Mononuclear cell (primary cell): ENCODE measurements around the gene ARAP2. TPM values are rescaled to one million over a fixed set of nuclear protein-coding genes. Genes with fewer than 3 reads are reported as not detected.
"Not testable (repeated sequence)": the region's sequence is repeated elsewhere in the genome, so short reads cannot be mapped to it uniquely, and the experiment has no call there.

ENCODE experiments used
- H3K27me3 ChIP-seq: 2 replicates; pipeline ENCODE4 v1.6.0; 2011; ENCODE audit warnings: low read length, control low read depth; ENCODE audit not compliant: insufficient read depth
- H3K4me1 ChIP-seq: 2 replicates; pipeline ENCODE4 v1.5.1; 2011; ENCODE audit warnings: mild to moderate bottlenecking, low read length, control low read depth; ENCODE audit not compliant: insufficient read depth
- H3K4me3 ChIP-seq: 2 replicates; pipeline ENCODE4 v1.5.1; 2011; ENCODE audit warnings: mild to moderate bottlenecking, low read length, moderate library complexity
- H3K9me3 ChIP-seq: 2 replicates; pipeline ENCODE4 v1.5.1; 2011; ENCODE audit warnings: low read depth, mild to moderate bottlenecking, control low read depth, low read length
- total RNA-seq: library from RNA; depleted of rRNA; stranded (reverse); fragments of >200 nt; gene quantifications from one replicate; pipeline ENCODE4 v1.2.3, GENCODE V29; 2012

Gene ARAP2
- total RNA-seq, 1 donor = 201 TPM

GRCh38 chr4:36187723-36188333, 56.5 kb downstream of the ARAP2 start:
- no peak overlapping the region for H3K4me3 ChIP-seq
- H3K9me3 ChIP-seq = no peaks in the 10 kb centered on the region
- peaks cover 21% of the 10 kb centered on the region for H3K4me1 ChIP-seq
- H3K27me3 ChIP-seq = no peaks in the 10 kb centered on the region

- H3K4me1 ChIP-seq = no peaks in the 10 kb centered on the region
- H3K27me3 ChIP-seq = no peaks in the 10 kb centered on the region
- H3K4me3 ChIP-seq = no peak overlapping the region
- no peaks in the 10 kb centered on the region for H3K9me3 ChIP-seq
Measured at GRCh38 chr4:36183665-36184393, 60.5 kb downstream of the ARAP2 start.

DNA sequence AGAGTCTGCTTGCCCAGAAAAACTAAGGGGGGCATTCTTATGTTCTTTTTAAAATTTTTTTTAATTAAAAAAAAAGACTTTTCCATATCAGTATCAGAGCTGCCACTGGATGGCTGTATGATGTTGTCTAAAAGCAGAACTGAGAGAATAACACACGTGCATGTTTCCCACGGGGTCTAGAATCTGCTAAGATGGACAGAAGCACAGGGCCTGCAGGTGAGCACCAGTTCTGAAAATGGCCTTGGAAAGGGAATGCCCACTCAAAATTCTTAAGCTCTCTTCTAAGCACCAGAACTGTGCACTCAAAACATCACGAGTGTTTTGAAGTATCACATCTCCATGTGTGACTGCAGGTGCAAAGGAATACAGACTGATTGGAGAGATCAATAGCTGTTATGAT, 61.1 kb downstream of the ARAP2 start:
- Histone ChIP-seq H3K9me3 (no peaks in the 10 kb centered on the region), H3K27me3 (no peaks in the 10 kb centered on the region), H3K4me1 (no peaks in the 10 kb centered on the region), H3K4me3 (no peak overlapping the region)

GRCh38 chr4:36182315-36182714, 62.0 kb downstream of the ARAP2 start:
- not testable (repeated sequence) for H3K4me1 ChIP-seq, H3K4me3 ChIP-seq, H3K27me3 ChIP-seq, H3K9me3 ChIP-seq

- H3K27me3 ChIP-seq = no peaks in the 10 kb centered on the region
- no peaks in the 10 kb centered on the region for H3K9me3 ChIP-seq
- H3K4me3 ChIP-seq = no peak overlapping the region
- no peaks in the 10 kb centered on the region for H3K4me1 ChIP-seq
Measured at GRCh38 chr4:36180206-36180605, 64.1 kb downstream of the ARAP2 start.

DNA sequence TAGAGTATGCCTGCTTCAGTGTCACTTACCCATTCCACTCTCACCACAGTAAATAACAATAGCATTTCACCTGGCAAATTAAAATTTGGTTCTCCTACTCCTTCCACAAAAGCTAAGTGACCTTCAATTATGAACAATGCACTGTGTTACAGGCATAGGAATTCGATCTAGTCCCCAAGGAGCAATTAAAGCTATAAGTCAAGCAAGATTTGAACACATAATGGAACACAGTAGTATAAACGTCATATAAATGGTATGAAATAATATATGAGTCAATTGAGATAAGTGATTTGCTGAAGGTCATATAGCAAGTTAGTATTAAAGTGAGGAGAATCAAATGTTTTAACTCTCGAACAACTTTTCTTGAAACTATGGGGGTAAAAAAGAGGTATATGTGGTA, 65.8 kb downstream of the ARAP2 start:
- Histone ChIP-seq H3K27me3 (no peaks in the 10 kb centered on the region), H3K4me1 (no peaks in the 10 kb centered on the region), H3K4me3 (no peak overlapping the region), H3K9me3 (no peaks in the 10 kb centered on the region)

DNA sequence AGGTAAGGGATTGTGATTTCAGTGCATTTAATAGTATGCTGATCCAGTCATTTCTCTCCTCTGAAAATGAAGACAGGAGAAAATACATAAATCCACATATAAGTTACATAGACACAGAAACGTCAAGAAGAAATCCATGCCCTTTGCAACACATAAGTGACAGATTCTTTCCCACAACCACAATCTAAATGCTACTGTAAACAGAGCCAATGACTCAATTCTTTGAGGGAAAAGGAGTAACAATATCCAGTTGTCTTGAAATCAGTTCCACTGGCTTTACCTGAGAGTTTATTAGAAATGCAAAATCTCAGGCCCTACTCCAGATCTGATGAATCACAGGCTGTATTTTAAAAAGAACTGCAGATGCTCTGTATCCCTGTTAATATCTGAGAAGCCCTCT, 66.4 kb downstream of the ARAP2 start:
- no peak overlapping the region for H3K4me3 ChIP-seq
- H3K4me1 ChIP-seq = no peaks in the 10 kb centered on the region
- no peaks in the 10 kb centered on the region for H3K27me3 ChIP-seq
- H3K9me3 ChIP-seq = no peaks in the 10 kb centered on the region

DNA sequence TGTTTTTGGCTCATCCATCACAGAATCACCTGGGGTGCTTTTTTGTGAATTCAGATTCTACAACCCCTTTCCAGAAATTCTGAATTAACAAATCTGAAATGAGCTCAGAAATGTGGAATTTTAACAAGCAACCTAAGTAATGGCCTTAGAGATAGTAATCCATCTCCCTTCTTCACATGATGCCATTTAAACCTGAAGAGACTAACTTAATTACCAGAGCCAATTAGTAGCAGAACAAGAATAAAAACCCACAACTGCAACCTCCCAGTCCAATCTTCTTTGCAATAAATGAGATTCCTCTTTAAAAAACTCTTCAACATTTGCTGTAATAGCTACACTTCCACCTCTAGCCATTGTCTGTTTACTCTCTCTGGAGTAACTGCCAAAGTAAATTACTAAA, 69.7 kb downstream of the ARAP2 start:
- H3K4me1 ChIP-seq = no peaks in the 10 kb centered on the region
- H3K9me3 ChIP-seq = no peaks in the 10 kb centered on the region
- H3K4me3 ChIP-seq = no peak overlapping the region
- H3K27me3 ChIP-seq = no peaks in the 10 kb centered on the region

DNA sequence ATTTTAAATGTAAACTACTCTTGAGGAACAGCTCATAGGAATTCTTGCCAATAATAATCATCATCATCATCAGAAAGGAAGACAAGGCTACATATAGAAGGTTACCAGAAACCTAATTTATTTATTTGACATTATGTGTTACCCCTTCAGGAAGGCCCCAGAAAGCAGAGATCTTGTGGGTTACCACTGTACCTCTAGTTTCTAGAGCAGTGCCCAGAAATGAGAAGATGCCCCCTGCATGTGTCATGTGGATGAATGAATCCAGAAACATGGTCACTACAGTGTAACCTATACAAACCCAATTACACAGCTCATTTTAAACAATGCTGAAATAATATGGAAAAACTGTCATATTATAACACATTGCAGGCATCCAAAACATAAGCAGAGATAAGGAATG, 70.4 kb downstream of the ARAP2 start:
- Histone ChIP-seq H3K4me1 (no peaks in the 10 kb centered on the region), H3K27me3 (no peaks in the 10 kb centered on the region), H3K4me3 (no peak overlapping the region), H3K9me3 (no peaks in the 10 kb centered on the region)

DNA sequence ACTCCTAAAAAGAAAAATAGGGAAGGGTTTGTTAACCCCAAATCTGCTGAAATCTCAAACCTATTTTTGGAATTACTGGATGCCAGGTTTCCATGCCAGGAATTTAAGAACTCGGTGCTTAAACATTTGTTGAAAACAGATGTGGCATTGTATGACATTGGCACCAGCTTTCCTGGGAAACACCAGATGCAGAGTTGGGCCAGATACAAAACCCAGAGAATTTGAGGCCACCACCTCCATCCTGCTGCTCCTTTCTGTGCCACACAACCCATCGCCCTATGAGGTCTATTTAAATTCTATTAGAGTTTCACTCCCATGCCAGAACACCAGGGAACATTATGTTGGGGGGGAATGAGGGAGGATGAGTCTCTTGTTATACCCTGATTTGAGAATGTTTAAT, 71.7 kb downstream of the ARAP2 start:
- no peak overlapping the region for H3K4me3 ChIP-seq
- no peaks in the 10 kb centered on the region for H3K4me1 ChIP-seq
- H3K9me3 ChIP-seq = no peaks in the 10 kb centered on the region
- H3K27me3 ChIP-seq = no peaks in the 10 kb centered on the region

GRCh38 chr4:36168127-36168878, 76.0 kb downstream of the ARAP2 start:
- Histone ChIP-seq H3K4me1 (no peaks in the 10 kb centered on the region), H3K27me3 (no peaks in the 10 kb centered on the region), H3K9me3 (no peaks in the 10 kb centered on the region), H3K4me3 (no peak overlapping the region)

DNA sequence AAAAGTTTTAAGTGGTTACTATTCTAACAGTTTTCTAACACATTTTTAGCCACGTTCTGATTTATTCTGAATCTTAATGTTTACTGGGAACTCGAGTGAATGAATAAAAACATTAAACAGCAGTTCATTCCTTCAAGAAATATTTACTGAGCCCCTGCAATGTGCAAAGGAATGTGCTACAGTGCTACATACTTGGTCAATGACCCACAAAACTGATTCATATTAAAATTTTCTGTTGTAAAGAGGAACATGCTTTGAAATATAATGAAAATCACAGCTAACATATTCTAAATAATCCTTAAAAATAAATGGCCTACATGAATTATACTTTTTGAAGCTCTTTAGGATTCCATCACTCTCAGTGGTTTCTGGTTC, 78.7 kb downstream of the ARAP2 start:
- Histone ChIP-seq H3K4me3 (no peak overlapping the region), H3K9me3 (no peaks in the 10 kb centered on the region), H3K4me1 (no peaks in the 10 kb centered on the region), H3K27me3 (no peaks in the 10 kb centered on the region)

GRCh38 chr4:36164900-36165630, 79.2 kb downstream of the ARAP2 start:
- Histone ChIP-seq H3K27me3 (no peaks in the 10 kb centered on the region), H3K4me1 (no peaks in the 10 kb centered on the region), H3K4me3 (no peak overlapping the region), H3K9me3 (no peaks in the 10 kb centered on the region)

DNA sequence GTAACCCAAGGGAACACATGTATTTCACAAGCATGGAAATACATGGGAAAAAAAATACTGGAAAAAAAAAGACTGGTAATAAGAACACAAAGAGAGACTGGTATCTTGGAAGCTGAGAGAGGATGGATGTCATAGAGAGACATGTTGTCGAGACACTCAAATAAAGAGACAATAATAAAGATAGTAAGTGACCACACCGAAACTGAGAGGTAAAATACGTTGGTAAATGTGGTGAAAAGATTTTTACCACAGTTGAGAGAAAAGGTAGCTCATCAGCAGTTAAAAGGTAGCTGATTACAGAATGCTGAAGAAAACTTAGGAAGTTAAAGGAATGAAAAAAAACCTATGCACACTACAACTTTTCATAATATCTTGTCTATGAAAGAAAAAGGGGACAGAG, 81.1 kb downstream of the ARAP2 start:
- H3K4me3 ChIP-seq = no peak overlapping the region
- H3K9me3 ChIP-seq = no peaks in the 10 kb centered on the region
- no peaks in the 10 kb centered on the region for H3K4me1 ChIP-seq
- no peaks in the 10 kb centered on the region for H3K27me3 ChIP-seq

GRCh38 chr4:36159208-36159607, 85.1 kb downstream of the ARAP2 start:
- H3K27me3 ChIP-seq = no peaks in the 10 kb centered on the region
- no peaks in the 10 kb centered on the region for H3K9me3 ChIP-seq
- no peak overlapping the region for H3K4me3 ChIP-seq
- H3K4me1 ChIP-seq = no peaks in the 10 kb centered on the region
